ENCODE results near the gene POM121C.
"Not testable (repeated sequence)": the region's sequence is repeated elsewhere in the genome, so short reads cannot be mapped to it uniquely, and the experiment has no call there.

POM121C gene

DNA sequence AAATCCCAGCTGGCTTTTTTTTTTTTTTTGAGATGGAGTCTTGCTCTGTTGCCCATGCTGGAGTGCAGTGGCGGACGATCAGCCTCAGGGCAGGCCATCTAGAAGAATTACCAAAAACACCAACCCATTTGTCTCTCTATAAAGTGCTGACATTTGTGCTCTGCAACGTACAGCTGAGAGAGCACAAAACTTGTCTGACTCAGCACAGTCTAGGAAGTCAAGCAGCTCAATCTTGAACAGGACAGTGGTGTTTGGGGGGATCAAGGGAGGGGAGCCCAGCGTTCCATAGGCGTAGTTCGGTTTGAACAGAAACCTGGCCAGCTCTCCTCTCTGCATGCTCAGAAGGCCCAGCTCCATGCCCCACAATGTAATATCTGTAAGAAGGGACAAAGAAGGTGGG is 92.9 kb downstream of the POM121C start:
- not testable (repeated sequence) for DNase-seq (ENCODE audit: low read depth in 2 of 2)

DNA sequence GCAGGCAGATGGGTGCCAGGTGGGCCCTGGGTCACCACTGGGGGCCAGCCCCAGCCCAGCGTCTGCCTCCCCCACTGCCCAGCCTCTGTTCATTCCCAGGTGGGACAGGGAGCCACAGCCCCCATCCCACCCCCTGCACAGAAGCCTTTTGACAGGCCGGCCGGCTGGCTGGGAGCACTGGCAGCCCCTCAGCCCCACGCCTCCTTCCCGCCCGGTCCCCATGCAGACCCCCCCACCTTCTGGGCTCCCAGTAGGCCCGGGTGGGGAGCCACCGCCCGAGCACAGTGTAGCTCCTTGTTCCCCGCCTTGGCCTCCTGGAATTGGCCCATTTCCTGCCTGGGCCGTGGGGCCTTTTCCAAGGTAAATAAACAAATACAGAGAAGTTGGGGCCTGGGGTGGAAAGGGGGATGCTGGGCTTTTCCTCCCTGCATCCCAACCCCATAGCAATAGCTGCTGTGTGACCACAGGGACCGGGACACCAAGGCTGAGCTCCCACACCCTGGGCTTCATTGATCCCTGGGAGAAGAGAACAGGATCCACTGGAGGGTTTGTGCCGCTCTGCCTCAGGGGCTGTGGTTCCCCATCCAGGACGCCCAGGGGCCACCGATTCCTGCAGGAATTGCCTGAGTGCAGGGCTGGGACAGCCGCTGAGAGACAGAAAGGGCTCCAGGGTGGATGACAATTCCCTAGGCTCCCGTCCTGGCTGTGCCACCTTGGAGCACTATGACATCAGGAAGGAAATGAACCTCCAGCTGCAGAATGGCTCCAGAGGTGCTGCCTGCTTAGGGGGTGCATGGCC is 111.4 kb downstream of the POM121C start:
- DNase-seq (ENCODE audit: low read depth in 2 of 2): not testable (repeated sequence)

DNA sequence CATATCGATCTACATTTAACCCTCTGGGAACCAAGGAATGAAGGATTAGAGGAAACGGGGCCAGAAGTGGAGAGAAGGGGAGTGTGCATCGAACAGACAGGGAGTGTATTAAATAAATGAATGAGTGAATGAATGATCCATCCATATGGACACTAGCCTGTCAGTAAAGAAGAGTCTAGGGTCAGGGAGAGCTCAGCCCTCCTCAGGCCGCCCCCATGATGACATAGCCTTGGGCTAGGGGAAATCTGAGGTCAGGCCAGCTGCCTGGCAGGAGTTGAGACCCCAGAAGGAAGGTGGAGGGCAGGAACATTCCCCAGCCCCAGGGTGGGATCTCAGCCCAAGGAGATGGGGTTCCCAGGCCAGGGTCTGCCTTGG is 112.0 kb downstream of the POM121C start:
- DNase-seq (ENCODE audit: low read depth in 2 of 2): not testable (repeated sequence)

DNA sequence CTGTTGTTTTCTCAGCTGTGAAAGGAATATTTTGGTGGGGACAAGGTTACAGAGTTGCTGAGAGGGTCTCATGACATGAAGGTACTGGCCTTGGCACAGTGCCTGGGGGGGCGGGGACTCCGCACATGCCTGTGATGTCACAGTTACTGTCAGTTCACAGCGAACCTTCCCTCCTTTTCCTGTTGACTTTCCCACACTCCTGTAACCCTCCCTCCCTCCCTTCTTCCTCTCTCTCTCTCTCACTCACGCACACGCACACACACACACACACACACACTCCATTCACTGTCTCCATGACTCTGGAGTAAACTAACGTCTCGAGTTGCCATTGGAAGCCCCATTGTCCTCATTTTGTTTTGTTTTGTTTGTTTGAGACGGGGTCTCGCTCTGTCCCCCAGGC is 118.8 kb downstream of the POM121C start:
- DNase-seq (ENCODE audit: low read depth in 2 of 2): not testable (repeated sequence)
